Germinal center (tissue), 1 donor: ENCODE data around the gene LARGE2.
A peak's percentile ranks its signal among the peaks of the same experiment; 100 is the strongest.

Experiments used
- DNase-seq: peaks from one replicate; pipeline ENCODE4 v3.0.0; 2012; ENCODE audit warnings: mixed read lengths, low spot score

The LARGE2 gene

GRCh38 chr11:45964911-45965389 lies 42.5 kb downstream of the LARGE2 start:
- peak; percentile 69 for DNase-seq

GRCh38 chr11:45967506-45967905 lies 45.0 kb downstream of the LARGE2 start:
- DNase-seq = no peak

GRCh38 chr11:45968901-45969300 lies 46.4 kb downstream of the LARGE2 start:
- DNase-seq = no peak

- no peak for DNase-seq
These were observed 51.1 kb downstream of the LARGE2 start for GRCh38 chr11:45973601-45974000.

GRCh38 chr11:45974806-45975205 lies 52.4 kb downstream of the LARGE2 start:
- DNase-seq = no peak
